Osteocyte (in vitro differentiated cells): ENCODE data around the gene ZNF80. TPM values are rescaled to one million over a fixed set of nuclear protein-coding genes. Genes with fewer than 3 reads are reported as not detected.

Source experiments
- DNase-seq: peaks from one replicate; pipeline ENCODE4 v3.0.0; 2021; ENCODE audit warnings: mixed read lengths; ENCODE audit not compliant: unreplicated experiment; ENCODE audit errors: extremely low spot score
- H3K27ac Mint-ChIP-seq: one replicate; pipeline ENCODE4 v1.8.0; 2021; ENCODE audit warnings: mild to moderate bottlenecking, mixed read lengths; ENCODE audit not compliant: unreplicated experiment
- H3K27me3 Mint-ChIP-seq: one replicate; pipeline ENCODE4 v1.8.0; 2021; ENCODE audit warnings: mixed read lengths; ENCODE audit not compliant: unreplicated experiment
- H3K36me3 Mint-ChIP-seq: one replicate; pipeline ENCODE4 v1.8.0; 2021; ENCODE audit warnings: mixed read lengths; ENCODE audit not compliant: unreplicated experiment
- H3K4me1 Mint-ChIP-seq: one replicate; pipeline ENCODE4 v1.8.0; 2021; ENCODE audit warnings: mixed read lengths; ENCODE audit not compliant: unreplicated experiment
- H3K4me3 Mint-ChIP-seq: one replicate; pipeline ENCODE4 v1.8.0; 2021; ENCODE audit warnings: mild to moderate bottlenecking, moderate library complexity, mixed read lengths; ENCODE audit not compliant: unreplicated experiment
- H3K9me3 Mint-ChIP-seq: one replicate; pipeline ENCODE4 v1.8.0; 2021; ENCODE audit warnings: mixed read lengths; ENCODE audit not compliant: unreplicated experiment
- CTCF ChIP-seq: fragments of 200-600 bp; sonication (generic); IDR thresholded peaks from 2 replicates; pipeline ENCODE4 v1.5.0; 2021; ENCODE audit warnings: antibody characterized with exemption, mild to moderate bottlenecking, moderate library complexity
- total RNA-seq: library from RNA; stranded (reverse); gene quantifications from 2 replicates; pipeline ENCODE4 v1.2.1, GENCODE V29; 2021

ZNF80 gene
- total RNA-seq, 1 donor from 2014 or later: not detected

- H3K36me3 Mint-ChIP-seq: no peaks in the 10 kb centered on the region
- H3K4me3 Mint-ChIP-seq: no peak overlapping the region
- no peaks in the 10 kb centered on the region for H3K4me1 Mint-ChIP-seq
- no peak for TF ChIP-seq CTCF
- H3K9me3 Mint-ChIP-seq: no peaks in the 10 kb centered on the region
- no peak for DNase-seq
- no peak overlapping the region for H3K27ac Mint-ChIP-seq
- peaks cover 12% of the 10 kb centered on the region for H3K27me3 Mint-ChIP-seq
Observed at GRCh38 chr3:114231616-114232015, 5.8 kb downstream of the ZNF80 start.

DNA sequence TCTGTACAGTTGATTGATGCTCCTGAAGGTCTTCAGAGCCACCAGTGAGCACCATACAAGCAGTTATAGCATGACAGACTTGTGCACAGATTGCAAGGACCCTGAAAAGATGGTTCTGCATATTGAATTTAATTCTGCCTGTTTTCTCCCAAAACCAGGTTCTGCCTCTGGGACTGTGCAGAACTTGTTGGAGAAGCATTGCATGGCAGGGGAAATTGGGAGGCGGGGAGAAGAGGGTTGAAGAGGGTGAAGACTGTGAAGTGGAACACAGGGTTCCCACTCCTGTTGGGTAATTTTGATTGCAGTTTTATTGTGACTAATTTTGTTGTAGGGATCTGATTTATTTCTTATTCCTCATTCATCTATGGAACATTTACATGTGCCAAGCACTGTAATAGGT lies 10.3 kb downstream of the ZNF80 start:
- H3K4me3 Mint-ChIP-seq: no peak overlapping the region
- H3K27me3 Mint-ChIP-seq: peaks cover 12% of the 10 kb centered on the region
- no peak for TF ChIP-seq CTCF
- no peaks in the 10 kb centered on the region for H3K4me1 Mint-ChIP-seq
- no peak for DNase-seq
- no peaks in the 10 kb centered on the region for H3K36me3 Mint-ChIP-seq
- peaks cover 8% of the 10 kb centered on the region for H3K9me3 Mint-ChIP-seq
- H3K27ac Mint-ChIP-seq: no peak overlapping the region

GRCh38 chr3:114226313-114226712 lies 11.1 kb downstream of the ZNF80 start:
- no peaks in the 10 kb centered on the region for H3K36me3 Mint-ChIP-seq
- no peak overlapping the region for H3K27ac Mint-ChIP-seq

DNA sequence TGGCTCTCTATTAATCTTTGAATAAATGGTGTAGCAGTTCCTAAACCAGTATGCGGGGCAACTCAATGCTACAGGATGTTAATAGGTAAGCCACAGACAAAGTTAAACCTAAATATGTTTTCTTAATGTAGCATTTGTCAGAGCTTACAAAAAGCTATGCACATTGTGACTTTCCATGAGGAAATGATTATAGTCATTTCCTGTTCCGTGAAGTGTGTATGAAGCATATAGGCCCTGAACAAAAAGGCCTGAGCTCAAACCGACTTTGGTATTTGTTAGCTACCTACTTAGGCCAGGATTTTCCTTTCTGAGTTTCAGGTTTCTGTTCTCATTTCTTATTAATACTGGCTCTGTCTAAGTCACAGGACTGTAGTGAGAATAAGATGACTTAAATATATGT lies 14.2 kb downstream of the ZNF80 start:
- H3K36me3 Mint-ChIP-seq: no peaks in the 10 kb centered on the region
- no peak for DNase-seq
- H3K4me3 Mint-ChIP-seq: no peak overlapping the region
- H3K27me3 Mint-ChIP-seq: peaks cover 19% of the 10 kb centered on the region
- no peaks in the 10 kb centered on the region for H3K4me1 Mint-ChIP-seq
- H3K27ac Mint-ChIP-seq: no peak overlapping the region
- peaks cover 8% of the 10 kb centered on the region for H3K9me3 Mint-ChIP-seq
- no peak for TF ChIP-seq CTCF

More at GRCh38 chr3:114226313-114226712, 11.1 kb downstream of the ZNF80 start:
- Mint-ChIP-seq H3K9me3 (peaks cover 8% of the 10 kb centered on the region), H3K4me3 (no peak overlapping the region), H3K4me1 (no peaks in the 10 kb centered on the region), H3K27me3 (peaks cover 12% of the 10 kb centered on the region)
- no peak for DNase-seq
- no peak for TF ChIP-seq CTCF

DNA sequence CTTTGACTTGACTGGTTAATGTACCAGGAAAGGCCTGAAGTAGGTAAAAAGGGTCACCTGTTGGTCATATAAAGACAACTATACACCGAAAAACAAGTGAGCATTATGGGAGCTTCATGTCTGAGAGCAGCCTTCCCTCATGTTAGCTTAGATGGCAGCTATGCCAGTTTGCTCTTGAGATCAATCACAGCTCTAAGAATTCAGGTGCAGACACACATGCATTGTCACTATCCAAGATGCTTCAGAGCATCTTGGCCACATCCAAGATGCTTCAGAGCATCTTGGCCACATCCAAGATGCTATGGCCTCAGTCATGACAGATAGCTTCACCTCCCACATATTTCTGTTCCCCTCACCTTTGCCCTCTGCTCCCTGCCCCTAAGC lies 15.5 kb downstream of the ZNF80 start:
- DNase-seq: no peak
- H3K27ac Mint-ChIP-seq: no peak overlapping the region
- H3K4me3 Mint-ChIP-seq: no peak overlapping the region
- peaks cover 10% of the 10 kb centered on the region for H3K27me3 Mint-ChIP-seq
- no peaks in the 10 kb centered on the region for H3K36me3 Mint-ChIP-seq
- TF ChIP-seq CTCF: no peak
- H3K9me3 Mint-ChIP-seq: peaks cover 8% of the 10 kb centered on the region
- no peaks in the 10 kb centered on the region for H3K4me1 Mint-ChIP-seq
